C4-2B (cell line): ENCODE measurements around the gene DAAM1.

Experiments used
- H3K27ac ChIP-seq: fragments of 450-650 bp; 2 replicates; pipeline ENCODE4 v1.5.1; 2017
- CTCF ChIP-seq: fragments of 450-650 bp; conservative IDR thresholded peaks from 2 replicates; pipeline ENCODE4 v1.5.1; 2017; ENCODE audit warnings: mild to moderate bottlenecking
- ZFX ChIP-seq: fragments of 450-650 bp; IDR thresholded peaks from 2 replicates; pipeline ENCODE4 v1.6.1; 2017

Gene DAAM1

GRCh38 chr14:59206892-59207291 is 18.4 kb downstream of the DAAM1 start:
- no peak overlapping the region for H3K27ac ChIP-seq
- TF ChIP-seq CTCF (no peak), ZFX (no peak)

- H3K27ac ChIP-seq = no peak overlapping the region
- TF ChIP-seq ZFX (no peak), CTCF (no peak)
These were observed 19.1 kb downstream of the DAAM1 start for GRCh38 chr14:59207506-59207933.

- no peak overlapping the region for H3K27ac ChIP-seq
- TF ChIP-seq ZFX (no peak), CTCF (no peak)
These were observed 19.9 kb downstream of the DAAM1 start for GRCh38 chr14:59208224-59208814.

GRCh38 chr14:59208954-59209353 is 20.5 kb downstream of the DAAM1 start:
- H3K27ac ChIP-seq = no peak overlapping the region

GRCh38 chr14:59210621-59211020 is 22.2 kb downstream of the DAAM1 start:
- TF ChIP-seq ZFX = no peak
- no peak for TF ChIP-seq CTCF
- no peak overlapping the region for H3K27ac ChIP-seq

More at GRCh38 chr14:59208954-59209353, 20.5 kb downstream of the DAAM1 start:
- no peak for TF ChIP-seq ZFX
- no peak for TF ChIP-seq CTCF

- H3K27ac ChIP-seq = no peak overlapping the region; the same call in 1 of the 2 replicates
- TF ChIP-seq ZFX (no peak), CTCF (no peak)
These were observed 25.2 kb downstream of the DAAM1 start for GRCh38 chr14:59213368-59214315.

GRCh38 chr14:59214702-59215302 is 26.3 kb downstream of the DAAM1 start:
- TF ChIP-seq ZFX (no peak), CTCF (no peak)

More at GRCh38 chr14:59214702-59215302, 26.3 kb downstream of the DAAM1 start:
- H3K27ac ChIP-seq = peak overlapping the region; percentile 57; the same call in 1 of the 2 replicates
